Astrocyte (in vitro differentiated cells and primary cell): ENCODE data around the gene VIPR1. TPM values are rescaled to one million over a fixed set of nuclear protein-coding genes. Genes with fewer than 3 reads are reported as not detected.

Source experiments
- DNase-seq: peaks from one replicate; pipeline ENCODE4 v3.0.0-alpha.2; 2010; ENCODE audit warnings: low read depth
- FAIRE-seq: peaks from 2 replicates; lab custom pipeline; 2011; peaks lifted over from hg19 to GRCh38; lab: Jason Lieb, UNC
- H2AFZ ChIP-seq: 2 replicates; pipeline ENCODE4 v1.6.0; 2012; ENCODE audit warnings: low read depth, low read length, inconsistent platforms
- H3K27ac ChIP-seq: 2 replicates; pipeline ENCODE4 v1.5.1; 2011; ENCODE audit warnings: low read depth, low read length, inconsistent platforms
- H3K27me3 ChIP-seq: 2 replicates; pipeline ENCODE4 v1.6.0; 2011; ENCODE audit warnings: low read length, inconsistent platforms; ENCODE audit not compliant: insufficient read depth
- H3K36me3 ChIP-seq: 2 replicates; pipeline ENCODE4 v1.5.1; 2011; ENCODE audit warnings: low read length, inconsistent platforms; ENCODE audit not compliant: insufficient read depth
- H3K4me1 ChIP-seq: 2 replicates; pipeline ENCODE4 v1.5.1; 2011; ENCODE audit warnings: low read length, inconsistent platforms; ENCODE audit not compliant: insufficient read depth
- H3K4me2 ChIP-seq: 2 replicates; pipeline ENCODE4 v1.6.0; 2012; ENCODE audit warnings: low read length, inconsistent platforms
- H3K4me3 ChIP-seq: 2 replicates; pipeline ENCODE4 v1.5.1; 2011; ENCODE audit warnings: low read depth, mild to moderate bottlenecking, low read length, inconsistent platforms; ENCODE audit not compliant: insufficient read depth
- H3K79me2 ChIP-seq: 2 replicates; pipeline ENCODE4 v1.6.0; 2012; ENCODE audit warnings: mild to moderate bottlenecking, low read length, inconsistent platforms; ENCODE audit not compliant: insufficient read depth
- H3K9ac ChIP-seq: 2 replicates; pipeline ENCODE4 v1.6.0; 2012; ENCODE audit warnings: mild to moderate bottlenecking, low read length, inconsistent platforms
- H3K9me3 ChIP-seq: 2 replicates; pipeline ENCODE4 v1.5.1; 2012; ENCODE audit warnings: low read depth, mild to moderate bottlenecking, low read length, inconsistent platforms; ENCODE audit not compliant: insufficient read depth
- H4K20me1 ChIP-seq: 2 replicates; pipeline ENCODE4 v1.6.0; 2012; ENCODE audit warnings: low read length, inconsistent platforms; ENCODE audit not compliant: insufficient read depth
- H3K27ac Mint-ChIP-seq: one replicate; pipeline ENCODE4 v1.8.0; 2021; ENCODE audit warnings: mild to moderate bottlenecking, mixed read lengths; ENCODE audit not compliant: unreplicated experiment
- H3K27me3 Mint-ChIP-seq: one replicate; pipeline ENCODE4 v1.8.0; 2021; ENCODE audit warnings: low read depth, mixed read lengths; ENCODE audit not compliant: unreplicated experiment
- H3K36me3 Mint-ChIP-seq: one replicate; pipeline ENCODE4 v1.8.0; 2021; ENCODE audit warnings: low read depth, mixed read lengths; ENCODE audit not compliant: unreplicated experiment
- H3K4me1 Mint-ChIP-seq: one replicate; pipeline ENCODE4 v1.8.0; 2021; ENCODE audit warnings: low read depth, mixed read lengths; ENCODE audit not compliant: unreplicated experiment
- H3K4me3 Mint-ChIP-seq: one replicate; pipeline ENCODE4 v1.8.0; 2021; ENCODE audit warnings: mild to moderate bottlenecking, moderate library complexity, mixed read lengths; ENCODE audit not compliant: unreplicated experiment
- H3K9me3 Mint-ChIP-seq: one replicate; pipeline ENCODE4 v1.8.0; 2021; ENCODE audit warnings: mild to moderate bottlenecking, mixed read lengths; ENCODE audit not compliant: unreplicated experiment
- EZH2 ChIP-seq: IDR thresholded peaks from 2 replicates; pipeline ENCODE4 v1.6.1; 2012; ENCODE audit warnings: mild to moderate bottlenecking, low read length, inconsistent platforms; ENCODE audit not compliant: insufficient read depth
- total RNA-seq: library from RNA; stranded (reverse); gene quantifications from 2 replicates; pipeline ENCODE4 v1.2.1, GENCODE V29; 2021
- TF ChIP-seq, protein P1 (sequence below): IDR thresholded peaks from 2 replicates; pipeline ENCODE4 v1.5.1; 2011; ENCODE audit warnings: low read depth, mild to moderate bottlenecking, inconsistent platforms, low read length, moderate library complexity; ENCODE audit not compliant: insufficient read depth

Gene VIPR1
- total RNA-seq, 1 donor from 2014 or later, result 0.68 TPM

DNA sequence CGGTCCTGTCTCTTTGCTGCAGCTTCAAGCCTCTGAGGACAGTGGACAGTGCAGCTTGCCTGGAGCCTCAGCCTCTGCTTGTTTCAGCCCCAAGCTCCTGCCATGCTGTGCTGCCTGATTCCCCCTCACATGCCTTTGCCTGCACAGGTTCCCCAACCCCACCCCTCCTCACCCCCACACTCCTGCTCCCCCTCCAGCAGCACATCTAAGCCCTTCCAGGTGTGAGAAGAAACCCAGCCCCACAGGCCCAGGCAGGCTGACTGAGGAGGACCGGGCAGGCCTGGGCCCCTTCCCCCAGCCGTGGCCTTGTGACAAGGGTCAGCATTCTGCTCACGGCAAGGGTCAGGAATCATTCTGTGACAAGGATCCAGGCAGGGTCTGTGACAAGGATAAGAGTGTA, 22.8 kb downstream of the VIPR1 start:
- no peak overlapping the region for H3K4me3 ChIP-seq
- Mint-ChIP-seq H3K27ac (no peak overlapping the region), H3K27me3 (peaks cover 13% of the 10 kb centered on the region), H3K4me1 (peaks cover 4% of the 10 kb centered on the region), H3K9me3 (no peaks in the 10 kb centered on the region), H3K4me3 (no peak overlapping the region), H3K36me3 (no peaks in the 10 kb centered on the region)
- H3K9me3 ChIP-seq, result no peaks in the 10 kb centered on the region
- no peak overlapping the region for H3K27ac ChIP-seq
- DNase-seq (no peak), FAIRE-seq (no peak)
- no peaks in the 10 kb centered on the region for H3K4me1 ChIP-seq
- no peak overlapping the region for H3K9ac ChIP-seq
- H3K36me3 ChIP-seq, result no peaks in the 10 kb centered on the region
- no peak for TF ChIP-seq EZH2
- TF ChIP-seq, protein P1, sequence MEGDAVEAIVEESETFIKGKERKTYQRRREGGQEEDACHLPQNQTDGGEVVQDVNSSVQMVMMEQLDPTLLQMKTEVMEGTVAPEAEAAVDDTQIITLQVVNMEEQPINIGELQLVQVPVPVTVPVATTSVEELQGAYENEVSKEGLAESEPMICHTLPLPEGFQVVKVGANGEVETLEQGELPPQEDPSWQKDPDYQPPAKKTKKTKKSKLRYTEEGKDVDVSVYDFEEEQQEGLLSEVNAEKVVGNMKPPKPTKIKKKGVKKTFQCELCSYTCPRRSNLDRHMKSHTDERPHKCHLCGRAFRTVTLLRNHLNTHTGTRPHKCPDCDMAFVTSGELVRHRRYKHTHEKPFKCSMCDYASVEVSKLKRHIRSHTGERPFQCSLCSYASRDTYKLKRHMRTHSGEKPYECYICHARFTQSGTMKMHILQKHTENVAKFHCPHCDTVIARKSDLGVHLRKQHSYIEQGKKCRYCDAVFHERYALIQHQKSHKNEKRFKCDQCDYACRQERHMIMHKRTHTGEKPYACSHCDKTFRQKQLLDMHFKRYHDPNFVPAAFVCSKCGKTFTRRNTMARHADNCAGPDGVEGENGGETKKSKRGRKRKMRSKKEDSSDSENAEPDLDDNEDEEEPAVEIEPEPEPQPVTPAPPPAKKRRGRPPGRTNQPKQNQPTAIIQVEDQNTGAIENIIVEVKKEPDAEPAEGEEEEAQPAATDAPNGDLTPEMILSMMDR, result no peak
- H4K20me1 ChIP-seq, result no peaks in the 10 kb centered on the region
- no peak overlapping the region for H2AFZ ChIP-seq
- no peak overlapping the region for H3K4me2 ChIP-seq
- H3K79me2 ChIP-seq, result no peaks in the 10 kb centered on the region
- no peaks in the 10 kb centered on the region for H3K27me3 ChIP-seq

DNA sequence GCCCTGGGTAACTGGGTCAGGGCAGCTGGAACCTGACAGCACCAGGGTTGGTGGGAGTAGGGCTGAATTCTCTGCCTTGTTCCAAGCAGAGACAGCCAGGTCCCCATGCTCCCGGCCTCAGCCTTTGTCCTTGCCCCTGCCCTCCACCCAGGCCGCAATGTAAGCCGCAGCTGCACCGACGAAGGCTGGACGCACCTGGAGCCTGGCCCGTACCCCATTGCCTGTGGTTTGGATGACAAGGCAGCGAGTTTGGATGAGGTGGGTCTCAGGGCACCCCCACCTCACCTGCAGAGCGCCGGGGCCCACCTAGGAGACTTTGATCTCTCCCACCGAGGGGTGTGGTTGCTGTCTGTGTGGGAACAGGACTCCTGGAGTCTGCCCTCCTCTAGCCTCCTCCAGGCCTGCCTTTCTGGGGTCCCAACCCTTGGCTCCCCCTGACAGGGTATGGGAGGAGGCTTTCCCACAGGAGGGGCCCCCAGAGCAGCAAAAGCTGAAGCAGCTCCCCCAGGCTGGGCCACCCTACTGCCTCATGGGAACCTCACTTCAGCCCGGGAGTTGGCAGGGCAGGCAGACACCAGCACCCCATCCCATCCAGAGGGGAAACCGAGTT, 23.4 kb downstream of the VIPR1 start:
- Histone ChIP-seq H3K27me3 (no peaks in the 10 kb centered on the region), H3K4me3 (no peak overlapping the region), H3K79me2 (no peaks in the 10 kb centered on the region), H3K36me3 (no peaks in the 10 kb centered on the region), H4K20me1 (no peaks in the 10 kb centered on the region), H2AFZ (no peak overlapping the region), H3K27ac (no peak overlapping the region), H3K9me3 (no peaks in the 10 kb centered on the region), H3K9ac (no peak overlapping the region), H3K4me2 (no peak overlapping the region), H3K4me1 (no peaks in the 10 kb centered on the region)
- Mint-ChIP-seq H3K9me3 (no peaks in the 10 kb centered on the region), H3K4me3 (no peak overlapping the region), H3K36me3 (no peaks in the 10 kb centered on the region), H3K27ac (no peak overlapping the region), H3K27me3 (peaks cover 12% of the 10 kb centered on the region), H3K4me1 (peaks cover 4% of the 10 kb centered on the region)
- DNase-seq, result no peak
- TF ChIP-seq EZH2, result no peak
- TF ChIP-seq, protein P1, result no peak
- no peak for FAIRE-seq

DNA sequence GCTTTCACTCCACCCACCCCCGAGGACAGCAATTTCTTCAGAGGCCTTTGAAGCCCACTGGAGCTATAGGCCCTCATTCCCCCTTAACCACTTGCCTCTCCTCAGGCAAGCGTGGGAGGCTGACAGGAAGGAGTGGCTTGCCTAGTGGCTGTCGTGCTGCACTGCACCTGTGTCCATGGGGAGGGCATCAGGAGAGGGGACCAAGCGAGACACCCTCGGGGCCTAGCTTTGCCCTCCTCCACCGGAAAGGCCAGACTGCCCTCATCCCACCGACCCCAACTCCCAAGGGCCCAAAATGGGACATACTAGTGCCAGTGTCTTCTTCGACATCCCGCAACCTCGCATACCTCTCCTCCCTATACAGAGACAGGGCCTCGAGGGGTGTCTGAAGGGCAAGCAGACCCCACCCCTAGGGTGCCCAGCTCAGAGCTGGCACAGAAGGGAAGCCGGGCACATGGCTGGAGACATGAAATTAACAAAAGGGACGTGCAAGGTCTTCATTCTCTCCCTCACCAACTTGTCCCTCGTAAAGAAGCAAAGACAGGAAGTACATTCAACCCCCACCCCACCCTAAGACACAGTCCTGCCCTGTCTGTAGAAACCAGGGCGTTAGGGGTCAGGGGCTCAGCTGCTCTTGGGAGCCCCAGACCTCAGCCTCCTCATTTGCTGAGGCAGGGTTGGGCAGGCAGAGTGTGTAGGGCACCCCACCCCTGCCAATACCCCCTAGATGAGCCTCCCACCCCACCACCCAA, 24.3 kb downstream of the VIPR1 start:
- FAIRE-seq, result no peak
- no peaks in the 10 kb centered on the region for H3K4me1 ChIP-seq
- H3K27me3 ChIP-seq, result no peaks in the 10 kb centered on the region
- H3K27ac ChIP-seq, result no peak overlapping the region
- peaks cover 4% of the 10 kb centered on the region for H3K4me1 Mint-ChIP-seq
- H3K79me2 ChIP-seq, result no peaks in the 10 kb centered on the region
- no peak overlapping the region for H3K27ac Mint-ChIP-seq
- peaks cover 8% of the 10 kb centered on the region for H3K27me3 Mint-ChIP-seq
- H2AFZ ChIP-seq, result no peak overlapping the region
- no peaks in the 10 kb centered on the region for H3K9me3 ChIP-seq
- no peak for DNase-seq
- no peak overlapping the region for H3K9ac ChIP-seq
- no peaks in the 10 kb centered on the region for H3K9me3 Mint-ChIP-seq
- TF ChIP-seq EZH2, result no peak
- TF ChIP-seq, protein P1, result no peak
- no peak overlapping the region for H3K4me3 Mint-ChIP-seq
- H3K36me3 ChIP-seq, result no peaks in the 10 kb centered on the region
- no peak overlapping the region for H3K4me3 ChIP-seq
- no peaks in the 10 kb centered on the region for H3K36me3 Mint-ChIP-seq
- H3K4me2 ChIP-seq, result no peak overlapping the region
- no peaks in the 10 kb centered on the region for H4K20me1 ChIP-seq
